ENCODE data around the gene GALM. TPM values are rescaled to one million over a fixed set of nuclear protein-coding genes. Genes with fewer than 3 reads are reported as not detected.
A peak's percentile ranks its signal among the peaks of the same experiment; 100 is the strongest.

GALM gene
- total RNA-seq, result 10 to 100 TPM; 27.0 to 62.7 (median 58.0) TPM
- long read RNA-seq, donor 1, transcript GALM-201 (7 exons, 2,484 nt), result major isoform, 64 of 71 reads
- long read RNA-seq, donor 1, partial matches to known transcripts, result 2 of 71 reads
- long read RNA-seq, donor 1, other reads (novel, unspliced or antisense), result 5 of 71 reads
- long read RNA-seq, donor 2, transcript GALM-201 (7 exons, 2,484 nt), result major isoform, 99 of 110 reads
- long read RNA-seq, donor 2, partial matches to known transcripts, result 6 of 110 reads
- long read RNA-seq, donor 2, other reads (novel, unspliced or antisense), result 5 of 110 reads

DNA sequence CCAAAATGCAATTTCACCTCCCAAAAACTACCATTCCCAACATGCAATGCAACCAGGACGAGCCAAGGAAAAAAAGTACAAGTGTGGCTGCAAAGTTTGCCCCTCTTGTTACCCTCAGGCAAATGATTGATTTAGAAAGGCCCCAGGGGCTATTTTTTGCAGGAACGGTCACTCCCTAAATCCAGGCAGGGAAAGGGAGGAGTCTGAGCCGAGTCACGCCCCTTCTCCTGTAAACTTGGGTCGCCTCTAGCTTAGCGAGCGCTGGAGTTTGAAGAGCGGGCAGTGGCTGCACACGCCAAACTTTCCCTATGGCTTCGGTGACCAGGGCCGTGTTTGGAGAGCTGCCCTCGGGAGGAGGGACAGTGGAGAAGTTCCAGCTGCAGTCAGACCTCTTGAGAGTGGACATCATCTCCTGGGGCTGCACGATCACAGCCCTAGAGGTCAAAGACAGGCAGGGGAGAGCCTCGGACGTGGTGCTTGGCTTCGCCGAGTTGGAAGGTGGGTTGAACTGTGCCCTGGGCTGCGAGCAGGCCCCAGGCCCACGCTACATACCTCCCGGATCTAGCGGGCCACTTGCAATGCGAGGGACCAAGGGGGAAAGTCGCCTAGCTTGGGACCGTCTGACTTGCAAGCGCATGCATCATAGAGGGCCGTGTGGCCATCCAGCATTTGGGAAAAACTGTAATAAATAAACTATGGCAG lies at the start of gene GALM:
Gene GALM, plus strand, starts transcription at position 261 of the 702 bp plus-strand sequence. Its CDS starts 48 bp downstream, at position 309.
- Histone ChIP-seq H3K4me3 (peak within 1 kb of the TSS; percentile 40), H3K4me1 (ENCODE audit: low read depth) (peaks cover 3% of the 10 kb centered on the region), H3K36me3 (ENCODE audit: low read depth) (no peaks in the 10 kb centered on the region), H3K9me3 (no peaks in the 10 kb centered on the region)
- TF ChIP-seq, protein P1, sequence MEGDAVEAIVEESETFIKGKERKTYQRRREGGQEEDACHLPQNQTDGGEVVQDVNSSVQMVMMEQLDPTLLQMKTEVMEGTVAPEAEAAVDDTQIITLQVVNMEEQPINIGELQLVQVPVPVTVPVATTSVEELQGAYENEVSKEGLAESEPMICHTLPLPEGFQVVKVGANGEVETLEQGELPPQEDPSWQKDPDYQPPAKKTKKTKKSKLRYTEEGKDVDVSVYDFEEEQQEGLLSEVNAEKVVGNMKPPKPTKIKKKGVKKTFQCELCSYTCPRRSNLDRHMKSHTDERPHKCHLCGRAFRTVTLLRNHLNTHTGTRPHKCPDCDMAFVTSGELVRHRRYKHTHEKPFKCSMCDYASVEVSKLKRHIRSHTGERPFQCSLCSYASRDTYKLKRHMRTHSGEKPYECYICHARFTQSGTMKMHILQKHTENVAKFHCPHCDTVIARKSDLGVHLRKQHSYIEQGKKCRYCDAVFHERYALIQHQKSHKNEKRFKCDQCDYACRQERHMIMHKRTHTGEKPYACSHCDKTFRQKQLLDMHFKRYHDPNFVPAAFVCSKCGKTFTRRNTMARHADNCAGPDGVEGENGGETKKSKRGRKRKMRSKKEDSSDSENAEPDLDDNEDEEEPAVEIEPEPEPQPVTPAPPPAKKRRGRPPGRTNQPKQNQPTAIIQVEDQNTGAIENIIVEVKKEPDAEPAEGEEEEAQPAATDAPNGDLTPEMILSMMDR (IDR thresholded peaks at IDR 0.05), result no peak
- intact Hi-C loops (cut with DNase I, micrococcal nuclease), result no loop called here
- ATAC-seq, result peak; percentile 89
- peak; percentile 84 to 87 (median 84) for DNase-seq

DNA sequence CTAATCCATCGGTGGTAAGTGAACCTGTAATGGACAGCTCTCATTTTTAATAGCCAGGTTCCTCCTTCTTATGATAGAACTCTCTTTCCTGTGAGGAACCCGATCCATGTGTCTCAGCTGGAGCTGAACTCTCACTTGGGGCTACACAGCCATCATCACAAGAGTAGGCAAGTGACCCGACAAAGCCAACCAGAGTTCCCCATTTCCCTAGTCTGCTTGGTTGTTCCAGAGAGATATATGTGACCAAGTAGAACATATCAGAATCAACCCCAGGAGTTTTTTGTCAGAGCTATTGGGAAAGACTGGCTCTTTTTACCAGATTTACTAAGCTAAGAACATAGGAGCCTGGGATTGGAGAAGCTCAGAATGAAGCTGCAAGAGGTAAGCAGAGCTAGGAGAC lies 48.6 kb upstream of the GALM start:
- Histone ChIP-seq H3K4me3 (no peak overlapping the region), H3K36me3 (ENCODE audit: low read depth) (no peaks in the 10 kb centered on the region), H3K9me3 (no peaks in the 10 kb centered on the region), H3K4me1 (ENCODE audit: low read depth) (no peaks in the 10 kb centered on the region)
- ATAC-seq (no peak), DNase-seq (no peak)
- TF ChIP-seq, protein P1 (IDR thresholded peaks at IDR 0.05), result no peak
- intact Hi-C loops (cut with DNase I, micrococcal nuclease), result no loop called here

- no peak for DNase-seq
- TF ChIP-seq, protein P1 (IDR thresholded peaks at IDR 0.05), result no peak
- Histone ChIP-seq H3K4me3 (no peak overlapping the region), H3K4me1 (ENCODE audit: low read depth) (no peaks in the 10 kb centered on the region), H3K9me3 (no peaks in the 10 kb centered on the region), H3K36me3 (ENCODE audit: low read depth) (no peaks in the 10 kb centered on the region)
- intact Hi-C loops (cut with DNase I, micrococcal nuclease), result no loop called here
- peak; percentile 41 for ATAC-seq
Measured at GRCh38 chr2:38619458-38620164, 46.3 kb upstream of the GALM start.

- TF ChIP-seq, protein P1 (IDR thresholded peaks at IDR 0.05), result no peak
- peak; percentile 57 for ATAC-seq
- Histone ChIP-seq H3K4me1 (ENCODE audit: low read depth) (no peaks in the 10 kb centered on the region), H3K4me3 (no peak overlapping the region), H3K36me3 (ENCODE audit: low read depth) (no peaks in the 10 kb centered on the region), H3K9me3 (no peaks in the 10 kb centered on the region)
- intact Hi-C loops (cut with DNase I, micrococcal nuclease), result no loop called here
- no peak for DNase-seq
Measured at GRCh38 chr2:38620282-38620977, 45.5 kb upstream of the GALM start.

DNA sequence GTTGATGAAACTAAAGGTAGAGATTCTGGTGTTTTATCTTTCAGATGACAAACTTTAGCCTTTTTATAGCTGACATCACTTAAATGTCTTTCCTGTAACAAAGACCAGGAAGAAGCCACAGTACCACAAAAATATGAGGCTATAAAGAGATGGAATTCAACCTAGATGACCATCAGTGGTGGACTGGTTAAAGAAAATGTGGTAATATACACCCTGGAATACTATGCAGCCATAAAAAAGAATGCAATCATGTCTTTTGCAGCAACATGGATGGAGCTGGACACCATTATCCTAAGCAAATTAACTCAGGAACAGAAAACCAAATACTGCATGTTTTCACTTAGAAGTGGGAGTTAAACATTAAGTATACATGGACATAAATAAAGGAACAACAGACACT lies 44.9 kb upstream of the GALM start:
- intact Hi-C loops (cut with DNase I, micrococcal nuclease), result no loop called here
- ATAC-seq (no peak), DNase-seq (no peak)
- Histone ChIP-seq H3K4me3 (no peak overlapping the region), H3K9me3 (no peaks in the 10 kb centered on the region), H3K4me1 (ENCODE audit: low read depth) (no peaks in the 10 kb centered on the region), H3K36me3 (ENCODE audit: low read depth) (no peaks in the 10 kb centered on the region)
- TF ChIP-seq, protein P1 (IDR thresholded peaks at IDR 0.05), result no peak
